Body of pancreas (tissue), 4 donors: ENCODE data around the gene KIAA1217. TPM values are rescaled to one million over a fixed set of nuclear protein-coding genes. Genes with fewer than 3 reads are reported as not detected.
A peak's percentile ranks its signal among the peaks of the same experiment; 100 is the strongest.
"Not testable (repeated sequence)": the region's sequence is repeated elsewhere in the genome, so short reads cannot be mapped to it uniquely, and the experiment has no call there.

Source experiments
- ATAC-seq: fragments of 150-250 bp; one replicate; pipeline ENCODE4 v1.9.1; 2016
- DNase-seq, 4 donors: peaks; one replicate each; pipeline ENCODE4 v3.0.0-alpha.2; 2019
- H3K27ac ChIP-seq, 4 donors: fragments of 200-600 bp; sonication (generic); 1 replicate in 3 of 4; 2 replicates in 1 of 4; pipeline versions ENCODE4 v1.5.1 to v1.6.1; 2016 to 2019; ENCODE audit warnings: mild to moderate bottlenecking in 1 of 4, mixed read lengths in 1 of 4, moderate library complexity in 1 of 4
- H3K27me3 ChIP-seq, 2 donors: fragments of 200-600 bp; sonication (generic); one replicate each; pipeline ENCODE4 v1.6.0; 2016; ENCODE audit warnings: mild to moderate bottlenecking in 1 of 2
- H3K36me3 ChIP-seq, 2 donors: fragments of 200-600 bp; sonication (generic); replicated peaks in 1 of 2; 2 replicates each; pipeline ENCODE4 v1.5.1; 2016; ENCODE audit warnings: low read depth in 2 of 2; ENCODE audit not compliant: insufficient read depth in 1 of 2
- H3K4me1 ChIP-seq: fragments of 200-600 bp; sonication (generic); one replicate; pipeline ENCODE4 v1.6.0; 2016
- H3K4me3 ChIP-seq, 2 donors: fragments of 200-600 bp; sonication (generic); 1 replicate in 1 of 2; 2 replicates in 1 of 2; pipeline ENCODE4 v1.5.1; 2016 to 2019
- H3K9me3 ChIP-seq, 3 donors: fragments of 200-600 bp; sonication (generic); 1 replicate in 2 of 3; 2 replicates in 1 of 3; pipeline ENCODE4 v1.5.1; 2016
- POLR2A ChIP-seq, 3 donors: fragments of 450-650 bp; IDR thresholded peaks; one replicate each; pipeline ENCODE4 v1.6.1; 2016; ENCODE audit warnings: antibody characterized with exemption in 3 of 3, mild to moderate bottlenecking in 2 of 3
- WGBS, 2 donors: methylation state at CpG; one replicate each; pipeline ENCODE4 v1.1.5; 2017; 5-methylcytosine and 5-hydroxymethylcytosine counted together
- intact Hi-C: fragments of 100-400 bp; cut with DNase I; formaldehyde crosslinking; loops from one replicate; pipeline ENCODE4 v1.15.1; 2023
- total RNA-seq, 2 donors: library from RNA; depleted of rRNA; stranded (reverse); fragments of >200 nt; gene quantifications; one replicate each; pipeline ENCODE4 v1.1.0, GENCODE V29; 2016
- TF ChIP-seq, protein P1 (sequence below), 7 experiments: fragments of 450-650 bp in 4 of 7; fragments of 200-600 bp in 3 of 7; sonication (generic) in 3 of 7; IDR thresholded peaks; one replicate each; pipeline ENCODE4 v1.5.1; 2016 to 2019; ENCODE audit warnings: antibody characterized with exemption in 7 of 7

The KIAA1217 gene
- total RNA-seq, 2 donors from 2014 or later = 25.9 to 36.9 TPM

DNA sequence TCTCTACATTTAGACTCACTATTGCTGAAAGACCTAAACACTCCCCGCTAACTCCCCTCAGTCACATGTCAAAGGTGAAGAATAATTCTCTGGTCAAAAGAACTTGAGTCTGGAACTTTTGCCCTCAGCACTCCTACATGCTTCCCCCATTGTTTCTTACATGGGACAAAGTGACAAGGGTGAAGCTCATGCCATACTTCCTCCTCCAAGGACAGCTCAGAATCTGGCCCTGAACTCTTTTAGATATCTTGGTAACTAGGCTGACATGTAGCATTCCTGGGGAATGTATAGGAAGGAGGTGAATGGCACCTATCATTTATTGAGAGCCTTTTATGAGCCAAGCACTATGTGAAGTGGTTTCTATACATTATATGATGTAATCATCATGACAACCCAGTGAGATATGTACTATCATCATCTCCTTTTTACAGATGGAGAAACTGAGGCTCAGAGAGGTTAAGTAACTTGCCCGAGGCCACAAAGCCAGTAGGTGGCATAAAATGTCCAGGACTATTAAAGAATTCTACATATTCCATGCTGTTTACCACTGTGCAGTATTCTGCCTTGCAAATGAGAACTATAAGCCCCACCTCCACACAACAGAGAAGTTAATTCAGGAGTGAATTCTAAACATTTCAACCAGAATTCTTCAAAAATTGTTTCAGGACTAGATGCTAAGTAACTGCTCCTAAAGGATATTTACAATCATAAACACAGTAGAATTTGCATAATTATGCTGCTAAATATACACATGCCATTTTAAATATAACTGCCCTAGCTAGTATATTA is 268.2 kb downstream of the KIAA1217 start:
- H3K4me3 ChIP-seq = no peak overlapping the region
- WGBS, 2 donors = 97 to 98% methylated on average over 2 of the region's 2 CpGs
- ATAC-seq = no peak
- intact Hi-C loops = no loop called here
- no peak overlapping the region for H3K27ac ChIP-seq
- H3K36me3 ChIP-seq = peaks cover 0 to 3% of the 10 kb centered on the region in 2 donors
- H3K9me3 ChIP-seq = no peaks in the 10 kb centered on the region
- DNase-seq = no peak
- no peak for TF ChIP-seq POLR2A (IDR thresholded peaks at IDR 0.05)
- TF ChIP-seq, protein P1, sequence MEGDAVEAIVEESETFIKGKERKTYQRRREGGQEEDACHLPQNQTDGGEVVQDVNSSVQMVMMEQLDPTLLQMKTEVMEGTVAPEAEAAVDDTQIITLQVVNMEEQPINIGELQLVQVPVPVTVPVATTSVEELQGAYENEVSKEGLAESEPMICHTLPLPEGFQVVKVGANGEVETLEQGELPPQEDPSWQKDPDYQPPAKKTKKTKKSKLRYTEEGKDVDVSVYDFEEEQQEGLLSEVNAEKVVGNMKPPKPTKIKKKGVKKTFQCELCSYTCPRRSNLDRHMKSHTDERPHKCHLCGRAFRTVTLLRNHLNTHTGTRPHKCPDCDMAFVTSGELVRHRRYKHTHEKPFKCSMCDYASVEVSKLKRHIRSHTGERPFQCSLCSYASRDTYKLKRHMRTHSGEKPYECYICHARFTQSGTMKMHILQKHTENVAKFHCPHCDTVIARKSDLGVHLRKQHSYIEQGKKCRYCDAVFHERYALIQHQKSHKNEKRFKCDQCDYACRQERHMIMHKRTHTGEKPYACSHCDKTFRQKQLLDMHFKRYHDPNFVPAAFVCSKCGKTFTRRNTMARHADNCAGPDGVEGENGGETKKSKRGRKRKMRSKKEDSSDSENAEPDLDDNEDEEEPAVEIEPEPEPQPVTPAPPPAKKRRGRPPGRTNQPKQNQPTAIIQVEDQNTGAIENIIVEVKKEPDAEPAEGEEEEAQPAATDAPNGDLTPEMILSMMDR (IDR thresholded peaks at IDR 0.05) = no peak
- peaks cover 5% of the 10 kb centered on the region for H3K4me1 ChIP-seq
- no peaks in the 10 kb centered on the region for H3K27me3 ChIP-seq

DNA sequence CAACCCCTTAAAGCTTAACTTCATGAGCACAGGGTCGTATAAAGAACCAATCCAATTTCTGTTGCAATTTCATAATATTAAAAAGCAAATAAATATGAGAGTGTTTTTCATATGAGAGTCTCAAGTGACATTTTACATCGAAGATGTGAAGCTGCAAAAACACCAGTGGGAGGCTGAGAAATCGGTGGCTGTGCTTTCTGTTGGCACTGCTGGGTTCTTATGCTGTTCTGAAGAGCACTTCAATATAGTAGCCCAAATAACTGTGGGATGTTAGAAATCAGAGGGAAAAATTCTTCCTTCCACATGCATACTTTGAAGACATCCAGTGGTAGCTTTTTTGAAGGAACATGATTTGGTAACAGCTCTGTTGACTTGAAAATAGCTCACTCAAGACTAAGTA is 269.0 kb downstream of the KIAA1217 start:
- intact Hi-C loops = no loop called here

GRCh38 chr10:24479806-24480205 is 270.9 kb downstream of the KIAA1217 start:
- Histone ChIP-seq H3K9me3 (no peaks in the 10 kb centered on the region), H3K36me3 (no peaks in the 10 kb centered on the region), H3K27ac (no peak overlapping the region), H3K4me3 (no peak overlapping the region), H3K27me3 (no peaks in the 10 kb centered on the region), H3K4me1 (peaks cover 12% of the 10 kb centered on the region)
- no peak for TF ChIP-seq POLR2A (IDR thresholded peaks at IDR 0.05)
- TF ChIP-seq, protein P1 (IDR thresholded peaks at IDR 0.05) = no peak
- intact Hi-C loops = no loop called here
- 79 to 86% methylated on average over 4 of the region's 4 CpGs for WGBS, 2 donors
- DNase-seq (no peak), ATAC-seq (no peak)

More for the DNA sequence above, 269.0 kb downstream of the KIAA1217 start:
- peaks cover 0 to 3% of the 10 kb centered on the region in 2 donors for H3K36me3 ChIP-seq
- no peak overlapping the region for H3K27ac ChIP-seq
- WGBS, 2 donors = 85 to 92% methylated on average over 3 of the region's 3 CpGs
- peaks cover 5% of the 10 kb centered on the region for H3K4me1 ChIP-seq
- ATAC-seq (no peak), DNase-seq (no peak)
- no peaks in the 10 kb centered on the region for H3K9me3 ChIP-seq
- TF ChIP-seq POLR2A (IDR thresholded peaks at IDR 0.05) = no peak
- TF ChIP-seq, protein P1 (IDR thresholded peaks at IDR 0.05) = no peak
- H3K4me3 ChIP-seq = no peak overlapping the region
- no peaks in the 10 kb centered on the region for H3K27me3 ChIP-seq

- Histone ChIP-seq H3K27ac (no peak overlapping the region), H3K9me3 (no peaks in the 10 kb centered on the region), H3K36me3 (no peaks in the 10 kb centered on the region), H3K4me1 (peaks cover 12% of the 10 kb centered on the region), H3K27me3 (no peaks in the 10 kb centered on the region), H3K4me3 (no peak overlapping the region)
- intact Hi-C loops = no loop called here
- no peak for TF ChIP-seq POLR2A (IDR thresholded peaks at IDR 0.05)
- TF ChIP-seq, protein P1 (IDR thresholded peaks at IDR 0.05) = no peak
- 86 to 88% methylated on average over 3 of the region's 3 CpGs for WGBS, 2 donors
- DNase-seq (no peak), ATAC-seq (no peak)
Observed at GRCh38 chr10:24480447-24480846, 271.5 kb downstream of the KIAA1217 start.

DNA sequence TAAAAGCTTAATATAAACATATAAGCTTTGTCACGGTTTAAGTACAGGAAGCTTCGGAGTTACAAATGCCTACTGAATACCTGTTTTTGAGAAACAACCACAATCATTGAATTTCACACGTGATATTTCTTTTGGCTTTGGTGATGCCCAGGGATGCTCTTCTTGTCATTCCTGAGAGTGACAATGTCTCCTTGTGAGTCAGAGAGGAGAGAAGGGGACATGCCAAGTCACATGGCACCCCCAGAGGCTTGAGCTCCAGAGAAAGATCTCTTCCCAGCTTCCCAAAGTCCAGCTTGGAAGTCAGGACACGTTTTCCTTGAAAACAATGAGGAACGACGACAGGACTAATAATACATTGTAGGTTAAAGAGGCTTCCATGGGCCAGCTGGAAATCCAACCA is 272.3 kb downstream of the KIAA1217 start:
- Histone ChIP-seq H3K4me1 (peaks cover 12% of the 10 kb centered on the region), H3K27ac (no peak overlapping the region), H3K9me3 (no peaks in the 10 kb centered on the region), H3K27me3 (no peaks in the 10 kb centered on the region), H3K36me3 (no peaks in the 10 kb centered on the region), H3K4me3 (no peak overlapping the region)
- ATAC-seq (no peak), DNase-seq (no peak)
- WGBS, 2 donors = 87 to 98% methylated on average over 6 of the region's 6 CpGs
- TF ChIP-seq POLR2A (IDR thresholded peaks at IDR 0.05) = no peak
- TF ChIP-seq, protein P1 (IDR thresholded peaks at IDR 0.05) = no peak
- intact Hi-C loops = no loop called here

GRCh38 chr10:24482713-24483112 is 273.8 kb downstream of the KIAA1217 start:
- H3K4me3 ChIP-seq, H3K27me3 ChIP-seq, ATAC-seq, H3K36me3 ChIP-seq, DNase-seq, H3K9me3 ChIP-seq, intact Hi-C loops, H3K4me1 ChIP-seq: not testable (repeated sequence)
- peak overlapping the region in 2 of 4 donors; percentile 33 to 72 for H3K27ac ChIP-seq
